ENCODE data around the gene PRRG1.

GRCh38 chrX:37364666-37365065, 15.5 kb downstream of the PRRG1 start:
- TF ChIP-seq CTCF (conservative IDR thresholded peaks at IDR 0.05): no peak
- TF ChIP-seq EZH2 (IDR thresholded peaks at IDR 0.05; ENCODE audit: low read depth): no peak
